ENCODE measurements around the gene LAS1L. TPM values are rescaled to one million over a fixed set of nuclear protein-coding genes. Genes with fewer than 3 reads are reported as not detected.
"Not testable (repeated sequence)": the region's sequence is repeated elsewhere in the genome, so short reads cannot be mapped to it uniquely, and the experiment has no call there.

Gene LAS1L
- total RNA-seq, 2 donors from 2014 or later = 9.9 to 12.7 TPM

GRCh38 chrX:65532016-65532415 lies 2.6 kb downstream of the LAS1L start:
- WGBS, 2 donors = 73 to 88% methylated on average over 3 of the region's 3 CpGs
- no peak for ATAC-seq
- no peaks in the 10 kb centered on the region for H3K27me3 ChIP-seq
- intact Hi-C loops (cut with DNase I) = no loop called here
- H3K36me3 ChIP-seq (replicated peaks in 1 of 2; ENCODE audit: insufficient read depth in 1 of 2, low read depth in 2 of 2) = no peaks in the 10 kb centered on the region
- peaks cover 12% of the 10 kb centered on the region for H3K4me1 ChIP-seq
- no peak overlapping the region for H3K4me3 ChIP-seq
- no peak overlapping the region for H3K27ac ChIP-seq
- H3K9me3 ChIP-seq = no peaks in the 10 kb centered on the region
- DNase-seq = no peak
- no peak for TF ChIP-seq POLR2A (IDR thresholded peaks at IDR 0.05)
- no peak for TF ChIP-seq CTCF (IDR thresholded peaks at IDR 0.05)

GRCh38 chrX:65528705-65529340 lies 5.8 kb downstream of the LAS1L start:
- Histone ChIP-seq H3K9me3 (no peaks in the 10 kb centered on the region), H3K27me3 (no peaks in the 10 kb centered on the region), H3K4me1 (peaks cover 12% of the 10 kb centered on the region), H3K27ac (no peak overlapping the region), H3K4me3 (no peak overlapping the region), H3K36me3 (replicated peaks in 1 of 2; ENCODE audit: insufficient read depth in 1 of 2, low read depth in 2 of 2) (no peaks in the 10 kb centered on the region)
- no peak for ATAC-seq
- TF ChIP-seq CTCF (IDR thresholded peaks at IDR 0.05) (peak; percentile 67 to 96 (median 74)), POLR2A (IDR thresholded peaks at IDR 0.05) (no peak)
- peak; percentile 16 to 67 (median 42) for DNase-seq
- intact Hi-C loops (cut with DNase I) = no loop called here
- WGBS, 2 donors = 53 to 69% methylated on average over 6 to 7 of the region's 9 CpGs

- TF ChIP-seq POLR2A (IDR thresholded peaks at IDR 0.05) (no peak), CTCF (IDR thresholded peaks at IDR 0.05) (no peak)
- no peaks in the 10 kb centered on the region for H3K36me3 ChIP-seq (replicated peaks in 1 of 2; ENCODE audit: insufficient read depth in 1 of 2, low read depth in 2 of 2)
- H3K4me1 ChIP-seq = peaks cover 7% of the 10 kb centered on the region
- no peak for ATAC-seq
- no peak overlapping the region for H3K27ac ChIP-seq
- intact Hi-C loops (cut with DNase I) = no loop called here
- WGBS, 2 donors = 21 to 35% methylated on average over 3 of the region's 3 CpGs
- H3K27me3 ChIP-seq = no peaks in the 10 kb centered on the region
- no peak overlapping the region for H3K4me3 ChIP-seq
- H3K9me3 ChIP-seq = no peaks in the 10 kb centered on the region
- DNase-seq = no peak
Measured at GRCh38 chrX:65528293-65528692, 6.3 kb downstream of the LAS1L start.

GRCh38 chrX:65524139-65524538 lies 10.4 kb downstream of the LAS1L start:
- Histone ChIP-seq H3K36me3 (replicated peaks in 1 of 2; ENCODE audit: insufficient read depth in 1 of 2, low read depth in 2 of 2) (no peaks in the 10 kb centered on the region), H3K4me1 (no peaks in the 10 kb centered on the region), H3K27ac (no peak overlapping the region), H3K4me3 (no peak overlapping the region), H3K27me3 (no peaks in the 10 kb centered on the region), H3K9me3 (no peaks in the 10 kb centered on the region)
- no peak for DNase-seq
- no peak for ATAC-seq
- TF ChIP-seq POLR2A (IDR thresholded peaks at IDR 0.05) (no peak), CTCF (IDR thresholded peaks at IDR 0.05) (no peak)
- 87 to 91% methylated on average over 9 of the region's 9 CpGs for WGBS, 2 donors
- intact Hi-C loops (cut with DNase I) = no loop called here

GRCh38 chrX:65522739-65523372 lies 11.7 kb downstream of the LAS1L start:
- H3K9me3 ChIP-seq = no peaks in the 10 kb centered on the region
- no peaks in the 10 kb centered on the region for H3K4me1 ChIP-seq
- no peaks in the 10 kb centered on the region for H3K36me3 ChIP-seq (replicated peaks in 1 of 2; ENCODE audit: insufficient read depth in 1 of 2, low read depth in 2 of 2)
- no peak overlapping the region for H3K27ac ChIP-seq
- 90 to 91% methylated on average over 3 of the region's 3 CpGs for WGBS, 2 donors
- no peak for ATAC-seq
- intact Hi-C loops (cut with DNase I) = no loop called here
- H3K4me3 ChIP-seq = no peak overlapping the region
- H3K27me3 ChIP-seq = no peaks in the 10 kb centered on the region
- no peak for TF ChIP-seq POLR2A (IDR thresholded peaks at IDR 0.05)
- no peak for TF ChIP-seq CTCF (IDR thresholded peaks at IDR 0.05)
- DNase-seq = no peak

- H3K4me1 ChIP-seq; H3K36me3 ChIP-seq (replicated peaks in 1 of 2; ENCODE audit: insufficient read depth in 1 of 2, low read depth in 2 of 2); ATAC-seq; H3K27me3 ChIP-seq; H3K27ac ChIP-seq; DNase-seq; intact Hi-C loops (cut with DNase I); H3K9me3 ChIP-seq; H3K4me3 ChIP-seq: not testable (repeated sequence)
- 68 to 81% methylated on average over 3 of the region's 6 CpGs for WGBS, 2 donors
Measured at GRCh38 chrX:65519530-65519929, 15.1 kb downstream of the LAS1L start.

GRCh38 chrX:65518980-65519379 lies 15.6 kb downstream of the LAS1L start:
- DNase-seq; intact Hi-C loops (cut with DNase I); H3K27me3 ChIP-seq; H3K4me1 ChIP-seq; H3K9me3 ChIP-seq; H3K27ac ChIP-seq; H3K36me3 ChIP-seq (replicated peaks in 1 of 2; ENCODE audit: insufficient read depth in 1 of 2, low read depth in 2 of 2); ATAC-seq; H3K4me3 ChIP-seq: not testable (repeated sequence)
- WGBS, 2 donors = 67 to 88% methylated on average over 1 to 5 of the region's 9 CpGs
